Stimulated activated CD8-positive, alpha-beta memory T cell treated with anti-CD3 and anti-CD28 coated beads, Interleukin-7, amount 100 ng/mL, for 48 hours (primary cell): ENCODE results near the gene PTPN22.

Experiments
- DNase-seq, 2 donors: peaks; one replicate each; pipeline ENCODE4 v3.0.0-alpha.2; 2020; ENCODE audit warnings: low read depth in 1 of 2; ENCODE audit errors: extremely low read depth in 1 of 2

PTPN22 gene

DNA sequence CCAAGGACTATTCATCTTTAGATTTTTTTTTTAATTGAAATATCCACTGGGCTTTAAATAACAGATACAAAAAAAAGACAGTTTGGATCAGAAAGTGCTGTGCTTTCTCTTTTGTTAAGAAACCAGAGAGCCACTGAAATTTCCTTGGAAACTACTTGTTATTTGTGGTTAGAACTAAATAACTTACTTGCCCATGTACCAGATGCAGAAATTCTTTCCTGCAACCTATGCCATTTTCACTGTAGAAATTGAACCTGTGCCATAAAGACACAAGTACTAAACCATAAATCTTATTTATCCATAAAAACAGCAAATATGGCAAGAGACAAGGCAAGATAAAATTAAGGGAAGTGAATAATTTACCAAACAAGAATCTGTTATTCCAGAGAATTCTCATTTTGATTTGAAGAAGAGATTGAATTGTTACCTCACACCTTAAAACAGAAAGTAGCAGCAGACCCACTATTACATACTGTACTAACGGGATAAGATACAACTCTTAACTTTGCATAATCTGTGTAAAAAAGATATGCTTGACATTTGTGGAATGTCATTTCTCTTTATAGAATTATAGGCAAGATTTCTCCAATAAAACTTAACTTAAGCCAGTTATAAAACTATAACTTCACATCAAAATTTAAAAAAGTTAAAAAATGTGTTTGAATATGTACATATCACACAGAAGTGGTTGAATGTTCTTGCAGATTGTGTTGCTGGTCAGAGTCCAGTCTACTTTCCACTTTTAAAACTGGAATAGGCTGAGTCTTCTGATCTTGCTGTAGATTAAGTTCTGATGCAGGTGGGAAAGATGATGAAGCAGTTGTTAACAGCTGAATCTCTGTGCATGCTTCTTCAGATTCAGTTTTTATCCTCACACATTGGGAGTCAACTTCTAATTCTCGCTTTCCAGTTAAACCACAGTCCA, 105.9 kb downstream of the PTPN22 start:
- DNase-seq: no peak
